Testis (tissue), 3 donors: Measurements from ENCODE around the gene KCNQ5. TPM values are rescaled to one million over a fixed set of nuclear protein-coding genes. Genes with fewer than 3 reads are reported as not detected.

Experiments used
- DNase-seq: peaks from one replicate; pipeline ENCODE4 v3.0.0-alpha.2; 2019
- H3K27ac ChIP-seq, 2 donors: fragments of 200-600 bp; sonication (generic); one replicate each; pipeline ENCODE4 v1.5.1; 2019
- H3K27me3 ChIP-seq: fragments of 200-600 bp; sonication (generic); one replicate; pipeline ENCODE4 v1.5.1; 2019
- H3K36me3 ChIP-seq: fragments of 200-600 bp; sonication (generic); one replicate; pipeline ENCODE4 v1.5.1; 2017; ENCODE audit warnings: low read depth; ENCODE audit errors: missing control alignments
- H3K4me1 ChIP-seq: fragments of 200-600 bp; sonication (generic); one replicate; pipeline ENCODE4 v1.5.1; 2019
- H3K4me3 ChIP-seq, 2 donors: fragments of 200-600 bp; sonication (generic); one replicate each; pipeline ENCODE4 v1.5.1; 2017 to 2019
- H3K9me3 ChIP-seq: fragments of 200-600 bp; sonication (generic); one replicate; pipeline ENCODE4 v1.5.1; 2017
- CTCF ChIP-seq, 3 experiments: fragments of 450-650 bp in 2 of 3; fragments of 200-600 bp in 1 of 3; sonication (generic) in 1 of 3; IDR thresholded peaks; one replicate each; pipeline ENCODE4 v1.5.1; 2016 to 2019; ENCODE audit warnings: antibody characterized with exemption in 3 of 3, mild to moderate bottlenecking in 2 of 3, moderate library complexity in 1 of 3
- POLR2A ChIP-seq: fragments of 450-650 bp; IDR thresholded peaks from one replicate; pipeline ENCODE4 v1.6.1; 2017; ENCODE audit warnings: antibody characterized with exemption, mild to moderate bottlenecking, moderate library complexity
- WGBS, 2 donors: methylation state at CpG; one replicate each; pipeline ENCODE4 v1.1.5; 2018; 5-methylcytosine and 5-hydroxymethylcytosine counted together
- intact Hi-C: fragments of 100-400 bp; cut with DNase I; formaldehyde crosslinking; loops from one replicate; pipeline ENCODE4 v1.15.1; 2023; ENCODE audit warnings: low total_unique reads
- polyA plus RNA-seq: library from polyadenylated mRNA; stranded (reverse); fragments of 350-450 nt; fragmentation: Illumina TruSeq; extraction: RNeasy Lipid Tissue Mini Kit (QIAGEN cat#74804); gene quantifications from one replicate; pipeline ENCODE4 v1.2.3, GENCODE V29; 2014; ENCODE audit warnings: low read depth, low replicate concordance; ENCODE audit not compliant: insufficient read depth
- total RNA-seq, 2 donors: library from RNA; depleted of rRNA; stranded (reverse); fragments of >200 nt; gene quantifications; one replicate each; pipeline ENCODE4 v1.2.3, GENCODE V29; 2016

Gene KCNQ5
- total and polyA plus RNA-seq, 3 donors from 2014 or later = 0.43 to 1.1 (median 0.73) TPM

DNA sequence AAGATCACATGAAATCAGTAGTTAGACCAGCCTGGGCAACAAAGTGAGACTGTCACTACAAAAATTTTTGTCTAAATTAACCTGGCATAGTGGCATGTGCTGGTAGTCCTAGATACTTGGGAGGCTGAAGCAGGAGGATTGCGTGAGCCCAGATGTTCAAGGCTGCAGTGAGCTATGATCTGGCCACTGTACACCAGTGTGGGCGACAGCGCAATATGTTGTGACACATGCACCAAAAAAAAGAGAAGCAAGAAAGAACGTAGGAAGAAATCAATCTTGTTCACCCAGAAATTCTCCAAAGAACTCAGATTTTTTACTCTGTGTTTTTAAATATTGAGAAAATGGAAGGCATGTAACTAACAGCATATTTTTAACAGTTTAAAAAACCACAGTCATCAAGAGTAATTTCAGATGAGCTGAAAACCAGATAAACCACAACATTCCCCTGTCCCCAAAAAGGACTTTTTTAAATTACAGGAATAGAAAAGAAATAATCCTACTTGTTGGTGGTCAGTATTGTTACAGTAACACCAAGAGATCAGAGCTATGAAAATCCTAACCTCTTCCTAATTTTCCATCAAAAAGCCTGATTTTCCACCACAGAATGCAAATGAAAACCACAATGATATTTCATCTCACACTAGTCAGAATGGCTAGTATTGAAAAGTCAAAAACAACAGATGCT is 363.3 kb downstream of the KCNQ5 start:
- H3K36me3 ChIP-seq = no peaks in the 10 kb centered on the region
- H3K4me1 ChIP-seq = no peaks in the 10 kb centered on the region
- intact Hi-C loops = no loop called here
- H3K27ac ChIP-seq = no peak overlapping the region
- 89 to 91% methylated on average over 4 of the region's 4 CpGs for WGBS, 2 donors
- no peak for TF ChIP-seq CTCF (IDR thresholded peaks at IDR 0.05)
- TF ChIP-seq POLR2A = no peak
- no peak overlapping the region for H3K4me3 ChIP-seq
- H3K9me3 ChIP-seq = no peaks in the 10 kb centered on the region
- DNase-seq = no peak
- H3K27me3 ChIP-seq = no peaks in the 10 kb centered on the region

- no peaks in the 10 kb centered on the region for H3K9me3 ChIP-seq
- H3K36me3 ChIP-seq = no peaks in the 10 kb centered on the region
- no peaks in the 10 kb centered on the region for H3K27me3 ChIP-seq
- 57 to 82% methylated on average over 17 to 19 of the region's 19 CpGs for WGBS, 2 donors
- intact Hi-C loops = no loop called here
- H3K4me1 ChIP-seq = no peaks in the 10 kb centered on the region
- no peak overlapping the region for H3K27ac ChIP-seq
- TF ChIP-seq POLR2A (no peak), CTCF (IDR thresholded peaks at IDR 0.05) (no peak)
- DNase-seq = no peak
- H3K4me3 ChIP-seq = no peak overlapping the region
Observed at GRCh38 chr6:72987301-72987700, 365.4 kb downstream of the KCNQ5 start.

- no peaks in the 10 kb centered on the region for H3K4me1 ChIP-seq
- WGBS, 2 donors = 85 to 86% methylated on average over 5 of the region's 5 CpGs
- no peak for DNase-seq
- no peaks in the 10 kb centered on the region for H3K36me3 ChIP-seq
- H3K27me3 ChIP-seq = no peaks in the 10 kb centered on the region
- TF ChIP-seq POLR2A (no peak), CTCF (IDR thresholded peaks at IDR 0.05) (no peak)
- no peak overlapping the region for H3K27ac ChIP-seq
- intact Hi-C loops = no loop called here
- no peaks in the 10 kb centered on the region for H3K9me3 ChIP-seq
- H3K4me3 ChIP-seq = no peak overlapping the region
Observed at GRCh38 chr6:72999995-73000394, 378.1 kb downstream of the KCNQ5 start.

DNA sequence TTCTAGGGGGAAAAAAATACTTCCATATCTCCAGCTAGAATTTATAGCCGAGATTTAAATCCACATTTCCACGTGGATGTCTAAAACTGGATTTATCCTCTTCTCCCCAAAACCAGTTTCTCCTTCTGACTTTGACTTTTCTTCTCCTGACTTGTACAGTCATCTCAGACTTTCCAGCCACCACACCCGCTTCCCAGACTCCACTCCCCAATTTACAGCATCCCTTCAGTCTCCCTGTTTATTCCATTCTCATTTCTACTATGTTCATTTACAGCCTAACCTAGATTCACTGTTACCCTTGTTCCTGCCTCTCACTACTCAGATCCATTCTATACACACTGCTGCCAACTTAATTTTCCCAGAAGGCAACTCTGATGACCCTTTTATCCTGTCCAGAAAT is 378.6 kb downstream of the KCNQ5 start:
- Histone ChIP-seq H3K4me3 (no peak overlapping the region), H3K9me3 (no peaks in the 10 kb centered on the region), H3K27me3 (no peaks in the 10 kb centered on the region), H3K36me3 (no peaks in the 10 kb centered on the region), H3K4me1 (no peaks in the 10 kb centered on the region), H3K27ac (no peak overlapping the region)
- intact Hi-C loops = no loop called here
- no peak for DNase-seq
- WGBS, 2 donors = 89 to 96% methylated on average over 3 of the region's 3 CpGs
- TF ChIP-seq CTCF (IDR thresholded peaks at IDR 0.05) = no peak
- TF ChIP-seq POLR2A = no peak

- no peak overlapping the region for H3K4me3 ChIP-seq
- DNase-seq = no peak
- H3K27ac ChIP-seq = no peak overlapping the region
- no peaks in the 10 kb centered on the region for H3K4me1 ChIP-seq
- TF ChIP-seq POLR2A (no peak), CTCF (IDR thresholded peaks at IDR 0.05) (no peak)
- H3K9me3 ChIP-seq = no peaks in the 10 kb centered on the region
- intact Hi-C loops = no loop called here
- H3K27me3 ChIP-seq = no peaks in the 10 kb centered on the region
- no peaks in the 10 kb centered on the region for H3K36me3 ChIP-seq
Observed at GRCh38 chr6:73002588-73002987, 380.7 kb downstream of the KCNQ5 start.
